GM12878 (cell line): Measurements from ENCODE around the gene MED13. TPM values are rescaled to one million over a fixed set of nuclear protein-coding genes. Genes with fewer than 3 reads are reported as not detected.

Source experiments
- ATAC-seq: fragments of 200-7000 bp; cut with Tn5 transposase; 3 replicates; pipeline ENCODE4 v1.9.1; 2020; ENCODE audit warnings: mild to moderate bottlenecking, moderate library complexity
- BruUV-seq: library from RNA; stranded (reverse); fragments of 400-500 nt; replicated peaks from 2 replicates; lab custom pipeline; 2021; lab: Mats Ljungman, UMichigan
- CTCF ChIA-PET: fragments of 300-600 bp; sonication (Branson Sonifier 250); formaldehyde crosslinking; extraction: SDS; loops from one replicate; lab custom pipeline; 2021; ENCODE audit warnings: inconsistent platforms; lab: Yijun Ruan, JAX
- POLR2A ChIA-PET: fragments of 350-600 bp; formaldehyde crosslinking; extraction: SDS; loops from one replicate; lab custom pipeline; 2021; ENCODE audit warnings: inconsistent platforms; lab: Charles Lee
- RAD21 ChIA-PET: fragments of 300-600 bp; sonication (Branson Sonifier 250); formaldehyde crosslinking; loops from one replicate; lab custom pipeline; 2023; ENCODE audit warnings: antibody characterized with exemption; ENCODE audit not compliant: unreplicated experiment; lab: Charles Lee
- SMC1A ChIA-PET: fragments of 300-600 bp; sonication (Branson Sonifier 250); formaldehyde crosslinking; loops from one replicate; lab custom pipeline; 2023; ENCODE audit not compliant: unreplicated experiment, uncharacterized antibody; lab: Charles Lee
- DNase-seq: peaks from one replicate; pipeline ENCODE4 v3.0.0-alpha.2; 2011; ENCODE audit warnings: low read depth, low spot score
- FAIRE-seq: peaks from 3 replicates; lab custom pipeline; 2011; peaks lifted over from hg19 to GRCh38; lab: Jason Lieb, UNC
- H2AFZ ChIP-seq: 2 replicates; pipeline ENCODE4 v1.6.0; 2011; ENCODE audit warnings: low read depth, low read length, control low read depth; ENCODE audit not compliant: control insufficient read depth
- H3K27ac ChIP-seq: 2 replicates; pipeline ENCODE4 v1.5.1; 2011; ENCODE audit warnings: control low read depth; ENCODE audit not compliant: control insufficient read depth, insufficient read depth
- H3K27me3 ChIP-seq, 2 experiments: replicated peaks in 1 of 2; 2 replicates each; pipeline versions ENCODE4 v1.6.0 to v1.6.1; 2011; ENCODE audit warnings: low read length in 1 of 2; ENCODE audit not compliant: control insufficient read depth in 2 of 2, insufficient read depth in 2 of 2
- H3K36me3 ChIP-seq, 2 experiments: 2 replicates each; pipeline ENCODE4 v1.5.1; 2011; ENCODE audit warnings: low read length in 1 of 2; ENCODE audit not compliant: control insufficient read depth in 2 of 2, insufficient read depth in 2 of 2
- H3K4me1 ChIP-seq: 2 replicates; pipeline ENCODE4 v1.6.1; 2011; ENCODE audit warnings: mild to moderate bottlenecking, low read length, moderate library complexity, mixed read lengths; ENCODE audit not compliant: control insufficient read depth, insufficient read depth
- H3K4me2 ChIP-seq: 2 replicates; pipeline ENCODE4 v1.6.0; 2011; ENCODE audit warnings: control low read depth; ENCODE audit not compliant: control insufficient read depth, insufficient read depth
- H3K4me3 ChIP-seq: fragments of 200-600 bp; sonication (generic); 2 replicates; pipeline ENCODE4 v1.5.1; 2016
- H3K79me2 ChIP-seq: 2 replicates; pipeline ENCODE4 v1.6.0; 2011; ENCODE audit warnings: low read length; ENCODE audit not compliant: control insufficient read depth, insufficient read depth
- H3K9ac ChIP-seq: 2 replicates; pipeline ENCODE4 v1.8.0; 2011; ENCODE audit warnings: low read length, control low read depth, mixed read lengths; ENCODE audit not compliant: control insufficient read depth, insufficient read depth
- H3K9me3 ChIP-seq: replicated peaks from 3 replicates; pipeline ENCODE4 v1.5.1; 2011; ENCODE audit warnings: mild to moderate bottlenecking, low read length; ENCODE audit not compliant: control insufficient read depth, insufficient read depth
- H4K20me1 ChIP-seq: 2 replicates; pipeline ENCODE4 v1.6.0; 2011; ENCODE audit not compliant: control insufficient read depth, insufficient read depth
- BACH1 ChIP-seq: fragments of 450-650 bp; IDR thresholded peaks from 2 replicates; pipeline ENCODE4 v1.6.1; 2017; ENCODE audit warnings: mild to moderate bottlenecking, borderline replicate concordance
- BRCA1 ChIP-seq: IDR thresholded peaks from 2 replicates; pipeline ENCODE4 v1.6.1; 2011; ENCODE audit warnings: low read depth, low read length, improper control_type of control experiment
- CREB1 ChIP-seq: IDR thresholded peaks from 2 replicates; pipeline ENCODE4 v1.6.1; 2012; ENCODE audit warnings: low read depth, mild to moderate bottlenecking, inconsistent platforms
- CREM ChIP-seq: IDR thresholded peaks from 2 replicates; pipeline ENCODE4 v1.6.1; 2014; ENCODE audit warnings: antibody characterized with exemption, low read depth
- EZH2 ChIP-seq: IDR thresholded peaks from 2 replicates; pipeline ENCODE4 v1.6.1; 2012; ENCODE audit warnings: low read depth, mild to moderate bottlenecking, control low read depth, inconsistent platforms, low read length, borderline replicate concordance; ENCODE audit not compliant: control insufficient read depth
- IKZF2 ChIP-seq, 2 experiments: fragments of 450-650 bp; IDR thresholded peaks; 2 replicates each; pipeline ENCODE4 v1.6.1; 2017; ENCODE audit warnings: mild to moderate bottlenecking in 2 of 2, moderate library complexity in 2 of 2
- MTA3 ChIP-seq: IDR thresholded peaks from 2 replicates; pipeline ENCODE4 v1.6.1; 2012; ENCODE audit warnings: low read length, inconsistent platforms, borderline replicate concordance
- NR2F1 ChIP-seq: fragments of 450-650 bp; conservative IDR thresholded peaks from 2 replicates; pipeline ENCODE4 v1.6.1; 2017; ENCODE audit warnings: mild to moderate bottlenecking
- RAD21 ChIP-seq: IDR thresholded peaks from 2 replicates; pipeline ENCODE4 v1.6.1; 2011; ENCODE audit warnings: mild to moderate bottlenecking, low read depth, low read length, moderate library complexity; ENCODE audit not compliant: insufficient read depth
- RAD51 ChIP-seq: fragments of 450-650 bp; IDR thresholded peaks from 2 replicates; pipeline ENCODE4 v1.6.1; 2016; ENCODE audit warnings: moderate library complexity, mild to moderate bottlenecking, inconsistent platforms
- RBBP5 ChIP-seq: fragments of 200-600 bp; sonication (generic); conservative IDR thresholded peaks from 2 replicates; pipeline ENCODE4 v1.6.1; 2016
- SREBF2 ChIP-seq: IDR thresholded peaks from 2 replicates; pipeline ENCODE4 v1.6.1; 2012; ENCODE audit warnings: mild to moderate bottlenecking, low read length
- SUPT20H ChIP-seq: IDR thresholded peaks from 2 replicates; pipeline ENCODE4 v1.6.1; 2011; ENCODE audit warnings: low read depth, mild to moderate bottlenecking, low read length, moderate library complexity, borderline replicate concordance; ENCODE audit not compliant: control insufficient read depth
- TAF1 ChIP-seq: IDR thresholded peaks from 2 replicates; pipeline ENCODE4 v1.6.1; 2011; ENCODE audit warnings: mild to moderate bottlenecking, low read depth, low read length, borderline replicate concordance
- ZBTB11 ChIP-seq: fragments of 450-650 bp; formaldehyde crosslinking; IDR thresholded peaks from 2 replicates; pipeline ENCODE4 v1.5.0; 2022; ENCODE audit warnings: mild to moderate bottlenecking, missing genetic modification characterization
- ZNF24 ChIP-seq: fragments of 450-650 bp; IDR thresholded peaks from 2 replicates; pipeline ENCODE4 v1.6.1; 2017; ENCODE audit warnings: antibody characterized with exemption, mild to moderate bottlenecking
- WGBS: methylation state at CpG from one replicate; pipeline ENCODE4 v1.1.6; 2016; ENCODE audit warnings: low lambda C conversion rate; ENCODE audit not compliant: insufficient replicate concordance, insufficient coverage; ENCODE audit errors: missing lambda C conversion rate; 5-methylcytosine and 5-hydroxymethylcytosine counted together
- in situ Hi-C: fragments of 300-500 bp; cut with MboI; formaldehyde crosslinking; loops from 9 replicates; pipeline ENCODE4 v1.14.3; 2018; ENCODE audit warnings: mixed read lengths
- intact Hi-C: fragments of 100-400 bp; cut with micrococcal nuclease; formaldehyde crosslinking; loops from one replicate; pipeline ENCODE4 v1.14.2; 2022; ENCODE audit not compliant: unreplicated experiment
- polyA plus RNA-seq, 11 experiments: library from polyadenylated mRNA; depleted of rRNA in 4 of 11; unstranded in 6 of 11; stranded (reverse) in 5 of 11; fragments of >200 nt; fragmentation: Nextera tagmentation in 4 of 11; fragmentation: Illumina TruSeq in 1 of 11; extraction: Ambion mirVana in 4 of 11; extraction: Trizol in 1 of 11; gene quantifications; 1 replicate in 1 of 11; 2 replicates in 10 of 11; pipeline versions ENCODE4 v1.2.1 to v1.2.3, GENCODE V29; 2011 to 2016; ENCODE audit warnings: inconsistent platforms in 2 of 11, missing spikeins in 2 of 11, low read depth in 1 of 11
- total RNA-seq, 4 experiments: library from RNA; depleted of rRNA in 3 of 4; stranded (reverse); fragments of >200 nt in 3 of 4; fragmentation: Illumina TruSeq in 1 of 4; extraction: Trizol in 1 of 4; gene quantifications; 2 replicates each; pipeline versions ENCODE4 v1.2.1 to v1.2.3, GENCODE V29; 2013 to 2021

The MED13 gene
- total and polyA plus RNA-seq, 10 of the 15 experiments (the other 5 are each of a cell fraction or from before 2014, with no cell fraction given) = 4.6 to 49.7 (median 21.3) TPM

DNA sequence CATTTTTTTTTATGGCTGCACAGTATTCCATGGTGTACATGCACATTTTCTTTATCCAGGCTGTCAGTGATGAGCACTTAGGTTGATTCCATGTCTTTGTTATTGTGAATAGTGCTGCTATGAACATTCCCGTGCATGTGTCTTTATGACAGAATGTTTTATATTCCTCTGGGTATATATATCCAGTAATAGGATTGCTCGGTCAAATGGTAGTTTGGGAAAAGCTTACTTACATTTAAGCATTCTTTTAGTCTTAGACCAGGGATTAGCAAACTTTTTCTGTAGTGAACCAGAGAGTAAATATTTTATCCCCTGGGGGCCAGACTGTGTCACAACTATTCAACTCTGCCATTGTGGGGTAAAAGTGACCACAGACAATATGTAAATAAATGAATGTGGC lies 40.2 kb downstream of the MED13 start:
- Histone ChIP-seq H3K27me3 (no peaks in the 10 kb centered on the region), H3K9ac (no peak overlapping the region), H2AFZ (no peak overlapping the region), H3K4me2 (no peak overlapping the region), H4K20me1 (no peaks in the 10 kb centered on the region), H3K36me3 (peaks cover 3 to 39% of the 10 kb centered on the region in 2 experiments), H3K27ac (no peak overlapping the region), H3K4me1 (no peaks in the 10 kb centered on the region), H3K9me3 (no peaks in the 10 kb centered on the region), H3K79me2 (peaks cover 2% of the 10 kb centered on the region), H3K4me3 (no peak overlapping the region)
- WGBS = 69% methylated on average over 2 of the region's 2 CpGs
- FAIRE-seq = no peak
- in situ Hi-C loops = no loop called here
- ChIA-PET POLR2A (no interaction called here), CTCF (interaction anchor here (0.7 to 7.9 kb wide), 3 partner anchors 13 to 112 kb away, joined by 3 to 50 read pairs (median 4); no protein-coding TSS in a partner anchor), SMC1A (interaction anchor here (0.9 to 3.4 kb wide), 5 partner anchors 8 to 85 kb away, joined by 3 to 12 read pairs (median 3); no protein-coding TSS in a partner anchor), RAD21 (interaction anchor here (0.7 kb wide), 1 partner anchor 85 kb away, joined by 4 read pairs; no protein-coding TSS in a partner anchor)
- intact Hi-C loops = no loop called here
- TF ChIP-seq EZH2 = no peak
- TF ChIP-seq RBBP5 = no peak
- no peak for TF ChIP-seq CREB1
- TF ChIP-seq MTA3 = no peak
- no peak for TF ChIP-seq NR2F1
- TF ChIP-seq ZNF24 = no peak
- TF ChIP-seq ZBTB11 = no peak
- no peak for TF ChIP-seq TAF1
- no peak for TF ChIP-seq SUPT20H
- TF ChIP-seq RAD21 = no peak
- TF ChIP-seq CREM = no peak
- no peak for TF ChIP-seq BRCA1
- no peak for TF ChIP-seq RAD51
- no peak for TF ChIP-seq IKZF2 (IDR thresholded peaks at IDR 0.05)
- no peak for TF ChIP-seq BACH1
- no peak for TF ChIP-seq SREBF2
- no peak for DNase-seq
- BruUV-seq = no TSS peak
- ATAC-seq = no peak
